ENCODE measurements around the gene TSPAN2.

GRCh38 chr1:115031595-115031994 is 57.7 kb downstream of the TSPAN2 start:
- TF ChIP-seq, protein P1, sequence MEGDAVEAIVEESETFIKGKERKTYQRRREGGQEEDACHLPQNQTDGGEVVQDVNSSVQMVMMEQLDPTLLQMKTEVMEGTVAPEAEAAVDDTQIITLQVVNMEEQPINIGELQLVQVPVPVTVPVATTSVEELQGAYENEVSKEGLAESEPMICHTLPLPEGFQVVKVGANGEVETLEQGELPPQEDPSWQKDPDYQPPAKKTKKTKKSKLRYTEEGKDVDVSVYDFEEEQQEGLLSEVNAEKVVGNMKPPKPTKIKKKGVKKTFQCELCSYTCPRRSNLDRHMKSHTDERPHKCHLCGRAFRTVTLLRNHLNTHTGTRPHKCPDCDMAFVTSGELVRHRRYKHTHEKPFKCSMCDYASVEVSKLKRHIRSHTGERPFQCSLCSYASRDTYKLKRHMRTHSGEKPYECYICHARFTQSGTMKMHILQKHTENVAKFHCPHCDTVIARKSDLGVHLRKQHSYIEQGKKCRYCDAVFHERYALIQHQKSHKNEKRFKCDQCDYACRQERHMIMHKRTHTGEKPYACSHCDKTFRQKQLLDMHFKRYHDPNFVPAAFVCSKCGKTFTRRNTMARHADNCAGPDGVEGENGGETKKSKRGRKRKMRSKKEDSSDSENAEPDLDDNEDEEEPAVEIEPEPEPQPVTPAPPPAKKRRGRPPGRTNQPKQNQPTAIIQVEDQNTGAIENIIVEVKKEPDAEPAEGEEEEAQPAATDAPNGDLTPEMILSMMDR (IDR thresholded peaks at IDR 0.05) = no peak
- TF ChIP-seq GABPA (IDR thresholded peaks at IDR 0.05; ENCODE audit: low read depth) (no peak), REST (IDR thresholded peaks at IDR 0.05; ENCODE audit: low read depth, low read length) (no peak), EP300 (IDR thresholded peaks at IDR 0.05; ENCODE audit: borderline replicate concordance in 1 of 2, low read depth in 1 of 2, low read length in 1 of 2) (no peak), NFIC (IDR thresholded peaks at IDR 0.05; ENCODE audit: borderline replicate concordance) (no peak), POLR2AphosphoS5 (IDR thresholded peaks at IDR 0.05; ENCODE audit: low read depth, low read length) (no peak), EZH2phosphoT487 (IDR thresholded peaks at IDR 0.05; ENCODE audit: borderline replicate concordance, low read depth) (no peak), YY1 (IDR thresholded peaks at IDR 0.05; ENCODE audit: low read depth) (no peak), MXI1 (IDR thresholded peaks at IDR 0.05; ENCODE audit: low read depth, low read length) (no peak)
